NB4 (cell line): Measurements from ENCODE around the gene OXTR.

Experiments
- DNase-seq: peaks from one replicate; pipeline ENCODE4 v3.0.0; 2010; ENCODE audit warnings: low read depth
- H3K4me3 ChIP-seq: one replicate; pipeline ENCODE4 v1.5.1; 2011; ENCODE audit warnings: mild to moderate bottlenecking, low read depth, low read length, moderate library complexity
- CTCF ChIP-seq: IDR thresholded peaks from one replicate; pipeline ENCODE4 v1.5.1; 2012; ENCODE audit warnings: low read depth, low read length
- MAX ChIP-seq: IDR thresholded peaks from 2 replicates; pipeline ENCODE4 v1.6.1; 2011; ENCODE audit warnings: low read depth, low read length
- MYC ChIP-seq: IDR thresholded peaks from 2 replicates; pipeline ENCODE4 v1.6.1; 2011; ENCODE audit warnings: low read depth, low read length
- POLR2A ChIP-seq: IDR thresholded peaks from 2 replicates; pipeline ENCODE4 v1.6.1; 2011; ENCODE audit warnings: mild to moderate bottlenecking; ENCODE audit not compliant: insufficient read length; ENCODE audit errors: extremely low read depth

The OXTR gene

GRCh38 chr3:8767256-8767666 is 2.2 kb downstream of the OXTR start:
- TF ChIP-seq MYC (no peak), POLR2A (no peak), MAX (no peak), CTCF (no peak)
- DNase-seq: no peak
- H3K4me3 ChIP-seq: no peak overlapping the region

- no peak for DNase-seq
- no peak overlapping the region for H3K4me3 ChIP-seq
- TF ChIP-seq MYC (no peak), MAX (no peak), POLR2A (no peak), CTCF (no peak)
These were observed 3.3 kb downstream of the OXTR start for GRCh38 chr3:8766148-8766547.

GRCh38 chr3:8765528-8765927 is 3.9 kb downstream of the OXTR start:
- no peak for DNase-seq
- TF ChIP-seq MAX (no peak), MYC (no peak), POLR2A (no peak), CTCF (no peak)
- H3K4me3 ChIP-seq: no peak overlapping the region

- TF ChIP-seq MYC (no peak), POLR2A (no peak), CTCF (no peak), MAX (no peak)
- DNase-seq: no peak
These were observed 4.9 kb downstream of the OXTR start for GRCh38 chr3:8764528-8764927.

GRCh38 chr3:8762607-8763377 is 6.6 kb downstream of the OXTR start:
- no peak for DNase-seq
- no peak overlapping the region for H3K4me3 ChIP-seq
- no peak for TF ChIP-seq POLR2A
- no peak for TF ChIP-seq MYC
- no peak for TF ChIP-seq CTCF
- TF ChIP-seq MAX: no peak

More at GRCh38 chr3:8764528-8764927, 4.9 kb downstream of the OXTR start:
- no peak overlapping the region for H3K4me3 ChIP-seq

- no peak for TF ChIP-seq POLR2A
- no peak for TF ChIP-seq MYC
- TF ChIP-seq MAX: no peak
- H3K4me3 ChIP-seq: no peak overlapping the region
- no peak for DNase-seq
These were observed 7.5 kb downstream of the OXTR start for GRCh38 chr3:8761866-8762265.
